MM.1S (cell line): ENCODE measurements around the gene ZBTB18.

ENCODE experiments used
- CTCF ChIP-seq: fragments of 300-600 bp; sonication (generic); IDR thresholded peaks from 2 replicates; pipeline ENCODE4 v1.5.1; 2016; ENCODE audit warnings: antibody characterized with exemption, low read length, mixed read lengths
- EZH2 ChIP-seq: fragments of 300-600 bp; sonication (generic); optimal IDR thresholded peaks from 2 replicates; pipeline ENCODE3; 2017; ENCODE audit warnings: low read depth, mild to moderate bottlenecking, antibody characterized with exemption, low read length, mixed read lengths
- EZH2phosphoT487 ChIP-seq: fragments of 300-600 bp; sonication (generic); IDR thresholded peaks from 2 replicates; pipeline ENCODE4 v1.6.1; 2018; ENCODE audit warnings: antibody characterized with exemption, low read length

DNA sequence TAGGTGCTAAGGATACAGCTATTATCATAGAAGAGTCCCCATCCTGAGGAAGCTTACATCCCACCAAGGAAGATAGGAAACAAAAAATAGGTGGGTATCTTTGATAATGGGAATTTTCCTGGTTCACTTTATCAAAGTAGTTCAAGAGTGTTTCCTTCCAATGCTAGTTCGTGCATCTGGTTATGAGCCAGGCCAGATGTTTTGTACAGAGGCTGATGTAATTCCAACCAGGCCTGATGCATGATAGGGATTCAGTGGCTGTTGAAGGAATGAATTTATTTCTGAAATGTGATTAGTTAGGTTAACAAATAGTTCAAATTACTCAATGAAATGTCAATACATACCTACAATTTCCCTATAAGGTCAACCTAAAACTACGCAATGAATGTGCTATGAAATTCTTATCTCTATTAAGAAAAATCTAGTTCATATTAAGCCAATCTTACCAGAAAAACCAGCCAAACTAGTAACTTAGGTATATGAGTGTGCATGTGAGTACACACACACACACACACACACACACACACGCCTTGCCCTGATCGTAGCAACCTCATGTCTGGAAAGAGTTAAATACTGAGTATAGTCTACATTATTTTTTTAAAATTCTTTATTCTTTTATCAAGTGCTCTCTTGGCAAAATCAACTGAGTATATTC is 9.5 kb upstream of the ZBTB18 start:
- no peak for TF ChIP-seq CTCF
- no peak for TF ChIP-seq EZH2
- no peak for TF ChIP-seq EZH2phosphoT487
